GM21381 (cell line): ENCODE data around the gene TENT5A.

Source experiments
- ATAC-seq: cut with Tn5 transposase; IDR thresholded peaks from one replicate; pipeline ENCODE4 v1.9.1; 2021; ENCODE audit warnings: mild to moderate bottlenecking, moderate library complexity; ENCODE audit not compliant: unreplicated experiment

Gene TENT5A

GRCh38 chr6:81720427-81720826 lies 32.1 kb downstream of the TENT5A start:
- ATAC-seq, result no peak

GRCh38 chr6:81718126-81718525 lies 34.4 kb downstream of the TENT5A start:
- no peak for ATAC-seq

DNA sequence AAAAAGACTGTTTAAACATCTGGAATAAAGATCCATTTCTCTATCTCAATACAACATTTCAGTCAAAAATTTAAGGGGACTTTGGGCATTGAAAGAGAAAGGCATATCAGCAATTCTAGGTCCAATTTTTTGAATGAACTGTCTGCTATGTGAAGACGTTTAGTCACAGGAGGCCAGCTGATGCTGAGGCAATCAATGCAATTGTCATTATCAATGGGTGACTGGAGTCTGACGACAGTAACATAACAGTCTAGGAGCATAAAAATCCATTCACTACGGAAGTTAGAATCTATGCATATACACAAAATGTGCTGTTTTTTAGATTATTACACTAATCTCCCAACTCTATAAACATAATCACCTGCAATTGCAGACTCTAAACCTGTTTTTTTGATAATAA lies 37.8 kb downstream of the TENT5A start:
- no peak for ATAC-seq

DNA sequence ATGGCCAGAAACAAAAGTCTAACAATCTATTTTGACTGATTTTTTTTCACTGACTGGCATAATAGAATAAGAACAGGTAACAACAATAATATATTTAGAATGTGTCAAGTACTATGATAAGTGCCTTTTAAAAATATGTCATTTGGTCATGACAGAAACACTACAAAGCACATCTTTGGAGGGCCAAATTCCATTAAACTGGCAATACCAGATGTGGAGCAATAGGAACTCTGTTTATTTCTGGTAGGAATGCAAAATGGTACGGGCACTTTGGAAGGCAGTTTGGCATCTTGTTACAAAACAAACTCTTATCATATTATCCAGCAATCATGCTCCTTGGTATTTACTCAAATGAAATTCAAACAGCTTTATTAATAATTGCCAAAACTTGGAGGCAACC lies 39.3 kb downstream of the TENT5A start:
- no peak for ATAC-seq

DNA sequence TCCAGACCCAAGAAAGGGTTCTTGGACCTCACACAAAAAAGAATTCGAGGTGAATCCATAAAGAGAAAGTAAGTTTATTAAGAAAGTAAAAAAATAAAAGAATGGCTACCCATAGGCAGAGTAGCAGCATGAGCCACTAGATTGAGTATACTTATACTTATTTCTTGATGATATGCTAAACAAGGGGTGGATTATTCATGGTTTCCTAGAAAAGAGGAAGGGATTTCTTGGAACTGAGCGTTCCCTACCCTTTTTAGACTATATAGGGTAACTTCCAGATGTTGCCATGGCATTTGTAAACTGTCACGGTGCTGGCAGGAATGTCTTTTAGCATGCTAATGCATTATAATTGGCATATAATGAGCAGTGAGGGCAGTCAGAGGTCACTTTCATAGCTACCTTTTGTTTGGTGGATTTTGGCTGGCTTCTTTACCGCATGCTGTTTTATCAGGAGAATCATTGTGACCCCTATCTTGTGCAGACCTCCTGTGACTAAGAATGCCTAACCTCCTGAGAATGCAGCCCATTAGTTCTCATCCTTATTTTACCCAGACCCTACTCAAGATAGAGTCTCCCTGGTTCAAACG lies 44.3 kb downstream of the TENT5A start:
- no peak for ATAC-seq

- ATAC-seq, result no peak
Measured at GRCh38 chr6:81704700-81705099, 47.8 kb downstream of the TENT5A start.

GRCh38 chr6:81700414-81700813 lies 52.1 kb downstream of the TENT5A start:
- no peak for ATAC-seq

GRCh38 chr6:81697559-81697958 lies 54.9 kb downstream of the TENT5A start:
- no peak for ATAC-seq

- ATAC-seq, result no peak
Measured at GRCh38 chr6:81696524-81696923, 56.0 kb downstream of the TENT5A start.
